D721Med (cell line): ENCODE results near the gene PAQR9.

Experiments
- DNase-seq: peaks from one replicate; pipeline ENCODE4 v3.0.0; 2011; ENCODE audit warnings: low spot score; ENCODE audit not compliant: insufficient read length
- FAIRE-seq: peaks from 2 replicates; lab custom pipeline; 2011; peaks lifted over from hg19 to GRCh38; lab: Jason Lieb, UNC
- CTCF ChIP-seq: IDR thresholded peaks from 2 replicates; pipeline ENCODE4 v1.5.1; 2012; ENCODE audit warnings: mild to moderate bottlenecking, control low read depth; ENCODE audit not compliant: insufficient read depth; ENCODE audit errors: missing control alignments

PAQR9 gene

GRCh38 chr3:142962175-142962519 lies 1.3 kb downstream of the PAQR9 start:
- DNase-seq (no peak), FAIRE-seq (no peak)
- TF ChIP-seq CTCF: no peak

GRCh38 chr3:142961539-142961938 lies 1.9 kb downstream of the PAQR9 start:
- DNase-seq: no peak
- no peak for FAIRE-seq
- no peak for TF ChIP-seq CTCF

GRCh38 chr3:142960322-142960850 lies 3.1 kb downstream of the PAQR9 start:
- TF ChIP-seq CTCF: no peak
- DNase-seq (no peak), FAIRE-seq (no peak)

GRCh38 chr3:142958707-142959106 lies 4.8 kb downstream of the PAQR9 start:
- no peak for FAIRE-seq

GRCh38 chr3:142953443-142953842 lies 10.0 kb downstream of the PAQR9 start:
- no peak for FAIRE-seq
- no peak for DNase-seq
- no peak for TF ChIP-seq CTCF

More at GRCh38 chr3:142958707-142959106, 4.8 kb downstream of the PAQR9 start:
- TF ChIP-seq CTCF: no peak
- DNase-seq: no peak

GRCh38 chr3:142952272-142953193 lies 10.9 kb downstream of the PAQR9 start:
- DNase-seq: no peak
- no peak for TF ChIP-seq CTCF
- FAIRE-seq: no peak

- TF ChIP-seq CTCF: no peak
- FAIRE-seq: no peak
Measured at GRCh38 chr3:142951794-142952193, 11.7 kb downstream of the PAQR9 start.

More at GRCh38 chr3:142951794-142952193, 11.7 kb downstream of the PAQR9 start:
- no peak for DNase-seq
